NK-92 (cell line): ENCODE data around the gene ANKS6.

Experiments used
- DNase-seq: peaks from one replicate; lab custom pipeline; 2025; ENCODE audit not compliant: unreplicated experiment; lab: John Stamatoyannopoulos, UW

ANKS6 gene

GRCh38 chr9:98796364-98797101 is at the start of gene ANKS6:
ANKS6 (minus strand) TSS chr9:98796555; CDS start chr9:98796491, 64 bp downstream.
- DNase-seq, result no peak

- DNase-seq, result no peak
Observed at GRCh38 chr9:98846081-98846480, 49.7 kb upstream of the ANKS6 start.

- DNase-seq, result no peak
Observed at GRCh38 chr9:98842510-98842909, 46.2 kb upstream of the ANKS6 start.

GRCh38 chr9:98839724-98840123 is 43.4 kb upstream of the ANKS6 start:
- DNase-seq, result no peak

GRCh38 chr9:98838868-98839565 is 42.7 kb upstream of the ANKS6 start:
- DNase-seq, result no peak

- no peak for DNase-seq
Observed at GRCh38 chr9:98838155-98838867, 42.0 kb upstream of the ANKS6 start.

GRCh38 chr9:98837516-98837915 is 41.2 kb upstream of the ANKS6 start:
- DNase-seq, result no peak

- DNase-seq, result no peak
Observed at GRCh38 chr9:98836206-98836605, 39.9 kb upstream of the ANKS6 start.

GRCh38 chr9:98834386-98834785 is 38.0 kb upstream of the ANKS6 start:
- DNase-seq, result no peak

- DNase-seq, result no peak
Observed at GRCh38 chr9:98833090-98833956, 37.0 kb upstream of the ANKS6 start.

GRCh38 chr9:98832768-98833089 is 36.4 kb upstream of the ANKS6 start:
- DNase-seq, result no peak

GRCh38 chr9:98831696-98832095 is 35.3 kb upstream of the ANKS6 start:
- DNase-seq, result no peak

- DNase-seq, result no peak
Observed at GRCh38 chr9:98830554-98830953, 34.2 kb upstream of the ANKS6 start.

- no peak for DNase-seq
Observed at GRCh38 chr9:98829766-98830165, 33.4 kb upstream of the ANKS6 start.

- no peak for DNase-seq
Observed at GRCh38 chr9:98826716-98827115, 30.4 kb upstream of the ANKS6 start.

GRCh38 chr9:98825414-98825813 is 29.1 kb upstream of the ANKS6 start:
- no peak for DNase-seq

- no peak for DNase-seq
Observed at GRCh38 chr9:98823666-98824334, 27.4 kb upstream of the ANKS6 start.

- DNase-seq, result no peak
Observed at GRCh38 chr9:98822661-98823060, 26.3 kb upstream of the ANKS6 start.

GRCh38 chr9:98821831-98822230 is 25.5 kb upstream of the ANKS6 start:
- no peak for DNase-seq

- DNase-seq, result no peak
Observed at GRCh38 chr9:98819231-98819630, 22.9 kb upstream of the ANKS6 start.

- DNase-seq, result no peak
Observed at GRCh38 chr9:98818764-98819163, 22.4 kb upstream of the ANKS6 start.
